ENCODE measurements around the gene CDRT4.

Gene CDRT4

DNA sequence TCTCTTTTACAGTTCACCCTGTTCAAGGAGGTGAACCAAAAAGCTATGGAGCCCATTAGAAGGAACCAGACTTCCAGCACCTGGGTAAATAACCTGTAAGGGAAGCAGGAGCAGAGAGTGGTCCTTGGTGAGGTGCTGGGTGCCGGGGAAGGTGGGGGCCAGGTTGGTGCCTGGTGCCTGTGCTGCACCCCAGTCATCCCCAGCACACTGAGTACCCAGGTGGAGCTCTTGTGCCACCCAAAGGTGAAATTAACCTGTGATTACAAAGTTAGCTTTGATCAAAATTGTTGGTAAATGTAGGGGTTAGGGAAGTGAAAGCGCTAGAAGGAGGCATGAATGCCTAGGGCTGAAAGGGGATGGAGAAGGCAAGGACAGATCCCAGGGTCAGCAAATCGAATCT, 58.6 kb downstream of the CDRT4 start:
- Mint-ChIP-seq H3K36me3 (no peaks in the 10 kb centered on the region), H3K27ac (no peak overlapping the region), H3K9me3 (ENCODE audit: low read depth) (no peaks in the 10 kb centered on the region), H3K4me3 (no peak overlapping the region), H3K27me3 (no peaks in the 10 kb centered on the region), H3K4me1 (ENCODE audit: low read depth) (no peaks in the 10 kb centered on the region)

DNA sequence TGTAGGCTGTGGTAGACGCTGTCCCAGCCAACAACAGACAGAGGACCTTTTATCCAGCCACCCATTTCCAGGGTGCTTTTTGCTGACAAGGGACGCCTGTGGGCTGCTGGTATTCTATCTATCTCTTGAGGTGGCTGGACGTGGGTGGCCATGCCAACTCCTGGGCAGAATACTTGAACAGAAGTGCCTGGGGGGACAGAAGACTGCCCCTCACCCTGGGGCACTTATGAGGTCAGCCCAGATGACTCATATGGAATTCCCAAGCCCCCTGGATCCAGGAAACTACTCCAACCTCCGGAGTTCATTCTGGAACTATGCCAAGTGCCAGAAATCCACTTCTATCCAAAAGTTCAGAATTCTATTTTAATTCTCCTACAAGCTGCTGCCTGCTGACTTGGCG, 61.3 kb downstream of the CDRT4 start:
- H3K9me3 Mint-ChIP-seq (ENCODE audit: low read depth), result no peaks in the 10 kb centered on the region
- no peaks in the 10 kb centered on the region for H3K36me3 Mint-ChIP-seq
- H3K27me3 Mint-ChIP-seq, result no peaks in the 10 kb centered on the region
- H3K4me1 Mint-ChIP-seq (ENCODE audit: low read depth), result no peaks in the 10 kb centered on the region
- H3K27ac Mint-ChIP-seq, result no peak overlapping the region
- no peak overlapping the region for H3K4me3 Mint-ChIP-seq

GRCh38 chr17:15405058-15405415, 62.4 kb downstream of the CDRT4 start:
- no peak overlapping the region for H3K4me3 Mint-ChIP-seq
- no peaks in the 10 kb centered on the region for H3K36me3 Mint-ChIP-seq
- H3K27me3 Mint-ChIP-seq, result no peaks in the 10 kb centered on the region
- H3K4me1 Mint-ChIP-seq (ENCODE audit: low read depth), result no peaks in the 10 kb centered on the region
- H3K9me3 Mint-ChIP-seq (ENCODE audit: low read depth), result no peaks in the 10 kb centered on the region
- H3K27ac Mint-ChIP-seq, result no peak overlapping the region

DNA sequence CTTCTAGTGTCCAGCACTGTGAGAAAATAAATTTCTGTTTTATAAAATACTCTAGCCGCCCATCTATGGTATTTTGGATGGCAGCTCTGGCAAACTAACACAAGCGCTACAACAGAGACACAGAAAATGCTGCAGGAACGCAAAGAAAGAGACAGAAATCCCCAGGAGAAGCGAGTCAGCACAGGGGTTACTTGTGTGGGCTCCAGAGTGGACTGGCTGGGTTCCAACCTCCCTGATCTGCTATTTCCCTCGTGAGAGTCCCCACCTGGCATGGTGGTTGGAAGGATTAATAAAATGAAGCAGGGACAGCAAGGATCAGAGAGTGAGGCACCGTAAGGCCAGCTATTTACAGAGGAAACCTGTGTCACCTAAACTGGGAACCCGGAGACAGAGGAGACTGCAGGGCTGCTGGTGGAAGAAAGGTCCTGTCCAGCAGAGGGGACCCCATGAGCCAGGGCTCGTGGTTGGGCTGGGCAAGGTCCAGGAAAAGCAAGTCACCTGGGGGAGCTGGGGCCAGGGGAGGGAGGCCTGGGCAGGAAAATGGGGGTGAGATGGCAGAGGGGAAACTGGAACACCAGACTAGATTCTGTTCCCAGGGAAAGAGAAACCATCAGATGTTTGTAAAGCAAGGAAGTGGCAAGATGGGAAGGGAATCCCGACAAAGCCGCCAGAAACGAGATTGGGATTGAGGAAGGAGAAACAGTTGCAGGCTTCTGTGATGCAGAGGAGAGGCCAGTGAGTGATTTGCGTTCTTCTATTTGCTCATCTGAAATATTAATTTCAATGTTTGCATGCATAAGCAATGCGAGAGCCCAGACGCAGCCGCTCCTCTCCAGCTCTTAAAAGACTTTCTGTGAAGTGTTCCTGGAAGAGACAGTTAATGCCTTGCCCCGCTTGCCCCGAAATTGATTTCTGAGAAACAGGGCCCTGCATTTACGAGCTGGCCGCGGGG, 63.0 kb downstream of the CDRT4 start:
- Mint-ChIP-seq H3K36me3 (no peaks in the 10 kb centered on the region), H3K27me3 (no peaks in the 10 kb centered on the region), H3K9me3 (ENCODE audit: low read depth) (no peaks in the 10 kb centered on the region), H3K27ac (no peak overlapping the region), H3K4me1 (ENCODE audit: low read depth) (no peaks in the 10 kb centered on the region), H3K4me3 (no peak overlapping the region)

DNA sequence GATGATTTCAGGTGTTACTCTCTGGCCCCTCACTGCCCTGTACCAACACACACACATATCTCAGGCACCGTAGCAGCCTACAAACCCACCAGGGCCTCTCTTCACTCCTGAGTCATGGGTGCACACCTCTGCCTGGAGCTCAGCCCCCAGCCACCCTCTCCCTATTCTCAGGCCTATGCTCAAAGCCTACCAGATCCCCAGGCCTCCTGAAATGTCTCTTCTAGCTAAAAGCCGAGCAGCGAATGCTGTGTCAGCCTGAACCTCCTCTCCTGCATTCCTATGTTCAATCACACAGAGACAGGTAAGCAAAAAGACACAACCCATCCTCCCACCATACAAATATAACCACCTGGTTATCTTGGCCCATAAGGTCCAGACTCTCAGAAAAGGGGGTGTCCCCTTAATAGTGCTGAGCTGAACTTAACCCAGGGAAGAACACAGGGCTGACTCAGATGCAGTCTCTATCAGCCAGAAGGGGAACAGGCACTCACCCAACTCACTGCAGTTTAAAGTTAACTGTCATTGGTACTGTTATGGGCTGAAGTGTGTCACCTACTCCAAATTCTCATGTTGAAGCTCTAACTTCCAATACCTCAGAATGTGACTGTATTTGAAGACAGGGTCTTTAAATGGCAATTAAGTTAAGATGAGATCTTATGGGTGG, 64.0 kb downstream of the CDRT4 start:
- no peaks in the 10 kb centered on the region for H3K36me3 Mint-ChIP-seq
- H3K27ac Mint-ChIP-seq, result no peak overlapping the region
- H3K27me3 Mint-ChIP-seq, result no peaks in the 10 kb centered on the region
- no peaks in the 10 kb centered on the region for H3K9me3 Mint-ChIP-seq (ENCODE audit: low read depth)
- H3K4me1 Mint-ChIP-seq (ENCODE audit: low read depth), result no peaks in the 10 kb centered on the region
- H3K4me3 Mint-ChIP-seq, result no peak overlapping the region

DNA sequence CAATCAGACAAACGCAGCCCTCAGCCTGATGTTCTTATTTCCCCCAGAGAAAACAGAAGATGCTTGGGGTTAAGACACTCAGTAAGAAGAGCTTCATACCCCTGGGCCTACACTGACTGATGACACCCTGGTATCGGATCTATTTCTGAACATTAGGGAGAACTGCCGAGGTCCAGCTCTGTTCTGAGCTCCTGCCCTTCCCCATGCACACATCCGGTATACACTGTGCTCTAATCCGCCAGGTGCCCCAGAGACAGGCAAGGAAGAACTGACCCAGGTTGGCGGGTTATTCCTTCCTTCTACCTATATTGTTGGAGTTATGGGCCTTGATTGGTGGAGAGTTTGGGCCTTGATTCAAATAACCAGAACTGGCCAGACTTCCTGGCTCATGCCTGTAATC, 68.0 kb downstream of the CDRT4 start:
- Mint-ChIP-seq H3K9me3 (ENCODE audit: low read depth) (no peaks in the 10 kb centered on the region), H3K27me3 (peaks cover 9% of the 10 kb centered on the region), H3K4me1 (ENCODE audit: low read depth) (no peaks in the 10 kb centered on the region), H3K36me3 (no peaks in the 10 kb centered on the region), H3K4me3 (no peak overlapping the region), H3K27ac (no peak overlapping the region)

DNA sequence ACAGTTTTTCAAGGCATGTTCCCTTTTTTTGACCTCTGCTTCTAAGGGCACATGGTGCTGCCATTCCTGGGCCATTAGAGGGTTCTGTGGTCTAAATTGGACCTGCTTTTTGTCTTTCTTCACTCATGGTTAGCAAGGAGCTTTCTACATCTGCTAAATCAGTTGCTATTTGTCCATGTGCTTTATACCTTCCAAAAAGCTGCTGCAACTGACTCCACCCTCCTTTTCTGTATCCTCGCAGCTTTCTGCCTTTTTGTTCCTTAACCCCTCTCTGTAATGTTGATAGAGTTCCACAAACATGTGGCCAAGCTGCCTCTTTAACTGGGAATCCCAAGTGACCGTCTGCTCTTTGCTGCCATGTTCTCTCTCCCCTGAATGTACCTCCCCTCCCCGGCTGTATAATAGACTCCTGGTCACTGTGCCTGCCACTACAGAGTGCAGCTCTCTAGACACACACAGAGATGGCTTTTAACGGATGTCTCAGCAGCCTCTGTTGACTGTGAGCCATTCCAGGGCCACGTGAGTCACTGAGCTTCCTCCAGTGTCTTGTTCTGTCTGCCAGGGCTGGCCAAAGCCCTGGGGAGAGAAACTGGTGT, 68.6 kb downstream of the CDRT4 start:
- Mint-ChIP-seq H3K27ac (no peak overlapping the region), H3K36me3 (no peaks in the 10 kb centered on the region), H3K4me1 (ENCODE audit: low read depth) (no peaks in the 10 kb centered on the region), H3K9me3 (ENCODE audit: low read depth) (no peaks in the 10 kb centered on the region), H3K4me3 (no peak overlapping the region), H3K27me3 (peaks cover 9% of the 10 kb centered on the region)

- H3K27ac Mint-ChIP-seq, result no peak overlapping the region
- H3K27me3 Mint-ChIP-seq, result peaks cover 9% of the 10 kb centered on the region
- no peaks in the 10 kb centered on the region for H3K4me1 Mint-ChIP-seq (ENCODE audit: low read depth)
- H3K36me3 Mint-ChIP-seq, result no peaks in the 10 kb centered on the region
- no peaks in the 10 kb centered on the region for H3K9me3 Mint-ChIP-seq (ENCODE audit: low read depth)
- no peak overlapping the region for H3K4me3 Mint-ChIP-seq
Measured at GRCh38 chr17:15398291-15398690, 69.1 kb downstream of the CDRT4 start.

DNA sequence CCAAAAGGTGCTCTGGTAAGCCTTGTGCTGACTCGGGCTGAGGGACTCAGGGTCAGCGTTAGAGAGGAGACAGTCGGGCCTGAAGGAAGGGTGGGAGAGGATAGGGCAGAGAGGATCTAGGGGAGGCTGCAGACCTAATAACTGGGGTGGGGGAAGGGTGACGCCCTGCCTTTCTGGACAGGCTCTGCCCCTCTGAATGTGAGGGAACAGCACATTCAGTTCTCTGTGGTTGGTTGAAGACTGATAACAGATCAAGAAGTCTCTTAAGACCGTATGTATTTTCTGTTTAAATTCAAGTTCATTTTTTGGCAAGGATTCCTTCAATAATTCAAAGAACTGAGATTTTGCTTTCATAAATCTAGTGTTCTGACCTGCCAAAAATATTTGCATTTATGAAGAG, 69.8 kb downstream of the CDRT4 start:
- H3K27me3 Mint-ChIP-seq, result peaks cover 11% of the 10 kb centered on the region

GRCh38 chr17:15395091-15395490, 72.3 kb downstream of the CDRT4 start:
- Mint-ChIP-seq H3K36me3 (no peaks in the 10 kb centered on the region), H3K9me3 (ENCODE audit: low read depth) (no peaks in the 10 kb centered on the region), H3K4me1 (ENCODE audit: low read depth) (no peaks in the 10 kb centered on the region), H3K27ac (no peak overlapping the region), H3K27me3 (peaks cover 13% of the 10 kb centered on the region), H3K4me3 (no peak overlapping the region)

More for the DNA sequence above, 69.8 kb downstream of the CDRT4 start:
- Mint-ChIP-seq H3K27ac (no peak overlapping the region), H3K4me1 (ENCODE audit: low read depth) (no peaks in the 10 kb centered on the region), H3K4me3 (no peak overlapping the region), H3K9me3 (ENCODE audit: low read depth) (no peaks in the 10 kb centered on the region), H3K36me3 (no peaks in the 10 kb centered on the region)

DNA sequence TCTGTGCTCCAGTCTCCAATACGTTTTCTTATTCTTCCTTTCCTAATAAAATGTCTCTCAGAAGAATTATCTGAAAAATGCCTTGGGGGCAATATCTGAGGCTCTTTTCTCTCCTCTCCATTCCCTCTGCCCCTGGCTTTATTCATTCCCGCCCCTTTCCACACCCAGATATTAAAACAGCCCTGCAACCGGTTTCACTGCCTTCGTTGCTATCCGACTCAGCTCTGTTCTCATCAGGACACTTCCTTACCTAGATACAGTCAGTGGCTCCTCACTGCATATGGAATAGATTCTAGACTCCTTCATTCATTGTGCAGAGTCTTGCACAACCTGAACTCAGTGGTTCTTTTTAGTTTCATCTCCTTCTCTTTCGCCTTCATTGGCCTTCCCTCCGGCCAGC, 74.0 kb downstream of the CDRT4 start:
- H3K27me3 Mint-ChIP-seq, result peaks cover 16% of the 10 kb centered on the region
- no peaks in the 10 kb centered on the region for H3K4me1 Mint-ChIP-seq (ENCODE audit: low read depth)

DNA sequence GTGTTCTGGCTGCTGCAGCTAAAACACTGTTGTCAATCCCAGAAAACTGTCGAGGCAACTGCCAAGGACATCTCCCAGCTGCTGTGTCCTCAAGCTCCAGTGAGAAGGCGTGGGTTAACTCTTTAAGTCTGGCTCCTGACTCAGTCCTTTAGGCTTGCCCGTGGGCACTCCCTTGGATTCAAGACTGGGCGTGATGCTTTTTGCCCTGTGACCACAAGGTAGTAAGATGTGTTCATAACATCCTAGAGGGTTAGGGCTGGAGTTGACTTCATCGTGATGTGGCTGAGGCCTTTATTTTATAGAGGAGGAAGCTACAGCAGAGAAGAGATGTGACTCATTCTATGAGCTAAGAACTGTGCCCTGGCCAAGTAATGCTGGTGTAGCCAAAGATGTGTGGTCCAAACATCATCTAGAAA, 75.1 kb downstream of the CDRT4 start:
- Mint-ChIP-seq H3K36me3 (no peaks in the 10 kb centered on the region), H3K27ac (no peak overlapping the region), H3K4me3 (no peak overlapping the region), H3K4me1 (ENCODE audit: low read depth) (no peaks in the 10 kb centered on the region), H3K9me3 (ENCODE audit: low read depth) (no peaks in the 10 kb centered on the region), H3K27me3 (peaks cover 12% of the 10 kb centered on the region)

More for the DNA sequence above, 74.0 kb downstream of the CDRT4 start:
- H3K4me3 Mint-ChIP-seq, result no peak overlapping the region
- no peaks in the 10 kb centered on the region for H3K36me3 Mint-ChIP-seq
- no peak overlapping the region for H3K27ac Mint-ChIP-seq
- H3K9me3 Mint-ChIP-seq (ENCODE audit: low read depth), result no peaks in the 10 kb centered on the region

GRCh38 chr17:15388356-15389041, 78.9 kb downstream of the CDRT4 start:
- H3K4me3 Mint-ChIP-seq, result no peak overlapping the region
- H3K9me3 Mint-ChIP-seq (ENCODE audit: low read depth), result no peaks in the 10 kb centered on the region
- peaks cover 16% of the 10 kb centered on the region for H3K27me3 Mint-ChIP-seq
- H3K4me1 Mint-ChIP-seq (ENCODE audit: low read depth), result no peaks in the 10 kb centered on the region
- H3K27ac Mint-ChIP-seq, result no peak overlapping the region
- no peaks in the 10 kb centered on the region for H3K36me3 Mint-ChIP-seq

DNA sequence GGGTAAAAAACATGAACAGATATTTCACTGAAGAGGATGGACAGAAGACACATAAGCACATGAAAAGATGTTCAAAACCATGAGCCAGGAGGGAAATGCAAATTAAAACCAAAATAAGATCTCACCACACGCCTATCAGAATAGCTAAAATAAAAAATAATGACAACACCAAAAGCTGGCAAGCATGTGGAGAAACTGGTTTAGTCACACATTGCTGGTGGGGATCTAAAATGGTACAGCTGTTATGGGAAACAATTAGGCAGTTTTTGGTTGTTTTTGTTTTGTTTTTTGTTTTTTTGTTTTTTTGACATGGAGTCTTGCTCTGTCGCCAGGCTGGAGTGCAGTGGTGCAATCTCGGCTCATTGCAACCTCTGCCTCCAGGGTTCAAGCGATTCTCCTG, 81.3 kb downstream of the CDRT4 start:
- H3K4me3 Mint-ChIP-seq, result no peak overlapping the region
- H3K27me3 Mint-ChIP-seq, result peaks cover 13% of the 10 kb centered on the region
- no peaks in the 10 kb centered on the region for H3K9me3 Mint-ChIP-seq (ENCODE audit: low read depth)
- no peaks in the 10 kb centered on the region for H3K4me1 Mint-ChIP-seq (ENCODE audit: low read depth)
- H3K27ac Mint-ChIP-seq, result no peak overlapping the region
- no peaks in the 10 kb centered on the region for H3K36me3 Mint-ChIP-seq
